GM21619 (cell line): Measurements from ENCODE around the gene ARHGAP45.

ENCODE experiments used
- ATAC-seq: cut with Tn5 transposase; IDR thresholded peaks from one replicate; pipeline ENCODE4 v1.9.1; 2021; ENCODE audit not compliant: unreplicated experiment

The ARHGAP45 gene

DNA sequence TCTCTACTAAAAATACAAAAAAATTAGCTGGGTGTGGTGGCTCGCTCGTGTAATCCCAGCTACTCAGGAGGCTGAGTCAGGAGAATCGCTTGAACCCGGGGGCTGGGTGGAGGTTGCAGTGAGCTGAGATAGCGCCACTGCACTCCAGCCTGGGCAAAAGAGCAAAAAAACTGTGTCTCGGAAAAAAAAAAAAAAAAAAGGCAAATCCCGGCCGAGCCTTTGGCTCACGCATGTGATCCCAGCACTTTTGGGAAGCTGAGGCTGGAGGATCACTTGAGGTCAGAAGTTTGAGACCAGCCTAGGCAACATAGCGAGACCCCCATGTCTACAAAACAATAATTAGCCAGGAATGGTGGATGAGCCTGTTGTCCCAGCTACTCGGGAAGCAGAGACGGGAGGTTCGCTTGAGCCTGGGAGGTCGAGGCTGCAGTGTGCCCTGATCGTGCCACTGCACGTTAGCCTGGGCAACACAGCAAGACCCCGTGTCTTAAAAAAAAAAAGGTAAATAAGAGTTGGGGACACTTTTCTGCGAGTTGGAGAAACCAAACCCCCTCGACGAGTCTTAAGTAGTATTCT lies 36.3 kb downstream of the ARHGAP45 start:
- no peak for ATAC-seq

DNA sequence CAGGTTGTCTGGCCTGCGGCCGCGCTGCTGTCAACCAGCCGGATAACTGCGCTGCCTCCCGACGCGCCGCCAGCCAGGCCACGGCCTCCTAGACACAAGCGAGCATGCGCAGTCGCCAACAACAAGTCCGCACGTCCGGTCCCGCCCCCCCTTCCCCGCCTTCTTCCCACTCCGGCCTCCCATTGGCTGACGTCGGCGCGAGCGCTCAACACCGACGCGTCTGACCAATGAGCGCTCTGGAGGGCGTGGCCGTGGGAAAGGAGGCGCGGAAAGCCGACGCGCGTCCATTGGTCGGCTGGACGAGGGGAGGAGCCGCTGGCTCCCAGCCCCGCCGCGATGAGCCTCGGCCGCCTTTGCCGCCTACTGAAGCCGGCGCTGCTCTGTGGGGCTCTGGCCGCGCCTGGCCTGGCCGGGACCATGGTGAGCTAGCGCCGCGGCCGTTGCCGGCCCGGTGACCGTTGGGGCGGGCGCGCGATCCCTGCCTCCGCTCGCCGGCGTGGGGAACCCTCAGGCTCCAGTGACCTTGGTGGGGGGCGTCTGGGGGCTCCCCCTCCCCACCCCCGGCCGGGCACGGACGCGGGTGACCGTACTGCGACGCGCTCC lies 36.8 kb downstream of the ARHGAP45 start, which contains the start of gene GPX4:
Gene GPX4, plus strand, starts transcription at position 287 of the 603 bp plus-strand sequence. Its CDS starts 50 bp downstream, at position 337.
- peak; percentile 55 for ATAC-seq

DNA sequence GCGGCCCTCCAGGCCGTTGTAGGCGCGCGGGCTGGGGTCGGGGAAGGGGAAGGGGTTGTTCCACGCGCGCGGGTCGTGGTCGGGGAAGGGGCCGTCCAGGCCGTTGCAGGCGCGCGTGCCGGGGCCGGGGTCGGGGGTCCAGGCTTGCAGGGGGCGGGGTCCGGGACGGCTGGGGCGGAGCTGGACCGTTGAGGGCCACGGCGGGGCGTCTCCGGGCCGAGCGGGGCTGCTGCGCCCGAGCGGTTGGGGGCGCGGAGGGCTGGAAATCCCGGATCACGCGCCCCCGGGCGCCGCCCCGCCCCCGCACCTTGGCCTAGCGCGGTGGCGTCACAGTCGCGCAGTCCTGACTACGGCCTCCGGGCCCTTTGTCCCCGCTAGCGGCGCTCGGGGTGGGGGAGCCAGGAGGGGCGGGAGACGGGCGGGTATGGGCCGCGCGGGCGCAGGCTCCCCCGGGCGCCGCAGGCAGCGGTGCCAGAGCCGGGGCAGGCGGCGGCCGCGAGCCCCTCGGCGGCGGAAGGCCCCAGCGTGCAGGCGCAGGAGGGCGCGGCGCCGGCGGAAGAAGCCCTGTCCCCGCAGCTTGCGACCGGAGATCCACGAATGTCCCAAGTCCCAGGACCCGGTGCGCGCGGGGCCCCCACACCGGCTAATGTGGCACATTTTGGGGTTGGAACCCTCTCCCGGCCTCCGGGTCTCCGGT lies 37.5 kb downstream of the ARHGAP45 start:
- ATAC-seq: peak; percentile 22

DNA sequence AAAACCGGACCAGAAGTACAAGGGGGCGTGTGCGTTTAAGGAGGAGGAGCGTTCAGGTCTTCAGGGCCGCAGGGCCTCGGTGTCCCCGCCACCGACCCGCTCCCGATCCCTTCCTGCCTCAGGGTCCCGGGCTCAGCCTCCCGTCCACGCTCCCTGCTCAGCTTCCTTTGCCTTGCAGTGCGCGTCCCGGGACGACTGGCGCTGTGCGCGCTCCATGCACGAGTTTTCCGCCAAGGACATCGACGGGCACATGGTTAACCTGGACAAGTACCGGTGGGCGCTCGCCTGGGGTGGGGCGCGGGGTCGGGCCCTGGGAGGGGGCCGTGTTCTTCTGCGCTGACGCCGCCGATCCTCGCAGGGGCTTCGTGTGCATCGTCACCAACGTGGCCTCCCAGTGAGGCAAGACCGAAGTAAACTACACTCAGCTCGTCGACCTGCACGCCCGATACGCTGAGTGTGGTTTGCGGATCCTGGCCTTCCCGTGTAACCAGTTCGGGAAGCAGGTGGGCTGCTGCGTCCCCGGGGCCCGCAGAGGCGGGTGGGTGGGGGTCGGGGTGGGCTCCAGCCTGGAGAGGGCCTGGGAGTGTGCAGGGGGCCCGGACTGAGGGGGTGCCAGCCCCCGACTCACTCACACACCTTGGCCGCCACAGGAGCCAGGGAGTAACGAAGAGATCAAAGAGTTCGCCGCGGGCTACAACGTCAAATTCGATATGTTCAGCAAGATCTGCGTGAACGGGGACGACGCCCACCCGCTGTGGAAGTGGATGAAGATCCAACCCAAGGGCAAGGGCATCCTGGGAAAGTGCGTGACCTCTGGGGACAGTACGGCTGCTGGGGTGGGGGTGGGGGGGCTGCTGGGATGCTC lies 38.3 kb downstream of the ARHGAP45 start:
- ATAC-seq: no peak

DNA sequence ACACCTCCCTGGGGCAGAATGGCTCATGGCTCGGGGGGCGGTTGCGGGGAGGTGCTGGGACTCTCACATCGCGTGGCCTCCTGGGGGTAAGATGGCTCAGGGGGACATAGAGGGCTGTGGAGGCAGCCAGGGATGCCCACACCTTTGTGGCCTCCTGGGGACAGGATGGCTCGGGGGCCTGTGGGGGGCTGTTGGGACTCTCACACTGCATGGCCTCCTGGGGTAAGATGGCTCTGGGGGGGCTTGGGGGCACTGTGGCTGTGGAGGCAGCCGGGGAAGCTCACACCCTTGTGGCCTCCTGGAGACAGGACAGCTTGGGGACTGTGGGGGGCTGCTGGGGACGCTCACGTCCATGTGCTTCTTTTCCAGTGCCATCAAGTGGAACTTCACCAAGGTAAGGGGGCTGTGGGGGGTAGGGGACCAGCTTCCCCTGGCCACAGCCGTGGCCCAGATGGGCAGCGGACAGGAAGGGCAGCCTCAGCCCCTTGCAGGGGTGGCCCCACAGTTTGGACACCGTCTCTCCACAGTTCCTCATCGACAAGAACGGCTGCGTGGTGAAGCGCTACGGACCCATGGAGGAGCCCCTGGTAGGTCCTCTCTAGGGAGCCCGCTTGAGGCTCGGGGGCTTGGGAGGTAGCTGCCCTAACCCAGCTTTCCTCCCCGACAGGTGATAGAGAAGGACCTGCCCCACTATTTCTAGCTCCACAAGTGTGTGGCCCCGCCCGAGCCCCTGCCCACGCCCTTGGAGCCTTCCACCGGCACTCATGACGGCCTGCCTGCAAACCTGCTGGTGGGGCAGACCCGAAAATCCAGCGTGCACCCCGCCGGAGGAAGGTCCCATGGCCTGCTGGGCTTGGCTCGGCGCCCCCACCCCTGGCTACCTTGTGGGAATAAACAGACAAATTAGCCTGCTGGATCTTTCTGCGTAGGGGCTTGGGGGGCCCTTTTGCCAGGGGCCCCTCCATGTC lies 39.2 kb downstream of the ARHGAP45 start:
- ATAC-seq: no peak

DNA sequence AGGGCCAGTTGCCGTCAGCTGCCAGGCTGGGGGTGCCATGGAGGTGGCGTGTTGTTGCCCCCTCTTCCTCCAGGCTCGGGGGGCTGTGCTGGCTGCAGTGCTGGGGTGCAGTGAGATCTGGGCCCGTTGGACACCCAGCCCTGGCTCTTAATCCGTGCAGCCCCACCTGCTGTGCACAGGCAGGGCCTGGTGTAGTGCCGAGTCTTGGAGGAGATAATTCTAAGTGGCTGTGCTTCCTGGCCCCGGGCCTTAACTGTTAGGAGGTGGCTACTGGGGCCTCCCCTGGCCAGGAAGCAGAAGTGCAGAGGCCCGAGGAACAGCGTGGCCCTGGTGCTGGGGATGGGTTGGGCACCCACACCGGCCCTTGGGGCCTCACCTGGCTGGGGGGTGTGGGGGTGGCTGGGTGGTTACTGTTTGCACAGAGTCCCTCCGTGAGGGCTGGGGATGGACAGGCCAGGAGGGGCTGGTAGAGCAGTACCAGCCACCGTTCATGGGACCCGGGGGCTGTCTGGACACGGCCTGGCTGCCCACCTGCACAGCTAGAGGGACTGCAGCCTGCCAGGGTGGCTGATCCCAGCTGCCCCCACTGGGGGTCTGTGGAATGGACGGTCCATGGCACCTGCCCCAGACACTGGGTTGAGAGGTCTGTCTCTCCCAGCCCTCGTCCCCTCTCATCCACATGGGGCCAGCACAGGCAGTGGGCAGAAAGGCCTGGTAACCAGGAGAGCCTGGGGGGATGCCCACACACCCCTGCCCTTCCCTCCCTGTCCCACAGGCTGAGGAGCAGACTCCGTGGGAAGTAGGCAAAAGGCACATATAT lies 40.1 kb downstream of the ARHGAP45 start:
- no peak for ATAC-seq

DNA sequence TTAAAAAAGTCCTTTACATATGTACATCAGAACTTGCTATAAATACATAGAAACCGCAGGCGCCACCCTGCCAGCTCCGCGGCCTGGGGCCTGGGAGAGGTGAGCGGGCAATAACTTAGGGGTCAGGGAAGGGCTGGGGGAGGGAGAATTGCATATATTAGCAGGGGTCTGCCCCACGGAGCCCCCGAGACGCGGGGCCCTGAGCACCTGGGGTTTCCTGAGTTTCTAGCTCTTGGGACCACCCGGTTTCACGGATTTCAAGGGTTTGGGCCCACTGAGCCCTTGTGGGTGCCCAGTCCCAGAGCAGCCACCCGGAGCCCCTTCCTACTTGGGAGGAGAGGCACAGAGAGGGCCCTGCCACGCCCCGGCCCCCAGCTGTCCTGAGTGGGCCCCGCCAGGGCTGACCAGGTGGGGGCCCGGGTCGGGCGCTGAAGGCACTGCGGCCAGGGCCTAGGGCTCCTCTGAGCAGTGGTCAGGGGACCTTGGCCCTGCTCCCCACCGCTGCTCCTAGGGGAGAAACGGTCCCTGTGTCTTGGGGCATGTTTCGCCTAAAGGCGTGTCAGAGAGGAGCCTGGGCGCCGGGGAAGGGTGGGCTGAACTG lies 40.8 kb downstream of the ARHGAP45 start:
- no peak for ATAC-seq

DNA sequence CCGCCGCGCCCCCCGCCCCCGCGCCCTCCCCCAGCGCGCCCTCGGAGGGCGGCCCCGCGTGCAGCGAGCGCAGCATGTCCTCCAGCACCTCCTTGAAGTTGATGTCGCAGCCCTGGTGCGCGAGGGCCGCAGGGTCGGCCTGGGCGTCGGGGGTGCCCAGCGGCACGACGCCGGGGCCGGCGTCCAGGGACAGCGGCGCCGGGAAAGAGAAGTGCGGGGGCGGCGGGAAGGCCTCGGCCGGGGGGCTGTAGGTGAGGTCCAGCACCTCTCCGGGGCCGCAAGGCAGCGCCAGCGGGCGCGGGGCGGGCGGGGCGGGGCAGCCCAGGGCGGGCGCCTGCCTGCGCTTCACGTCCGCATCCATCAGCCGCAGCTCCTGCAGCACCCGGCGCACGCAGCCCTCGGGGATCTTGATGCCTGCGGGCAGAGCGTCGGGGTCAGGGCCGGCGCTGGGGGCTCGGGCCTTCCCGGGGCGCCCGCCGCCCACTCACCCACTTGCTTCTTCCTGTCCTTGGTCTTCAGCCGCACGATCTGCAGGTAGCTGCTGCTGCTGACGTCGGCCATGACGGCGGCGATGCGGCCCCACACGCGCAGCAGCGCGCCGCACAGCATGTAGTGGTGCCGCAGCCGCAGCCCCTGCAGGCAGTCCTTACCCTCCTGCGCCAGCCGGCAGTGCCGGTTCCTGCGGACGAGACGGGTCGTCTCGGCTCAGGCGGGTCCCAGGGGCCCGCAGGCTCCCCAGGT lies 41.5 kb downstream of the ARHGAP45 start:
- no peak for ATAC-seq

DNA sequence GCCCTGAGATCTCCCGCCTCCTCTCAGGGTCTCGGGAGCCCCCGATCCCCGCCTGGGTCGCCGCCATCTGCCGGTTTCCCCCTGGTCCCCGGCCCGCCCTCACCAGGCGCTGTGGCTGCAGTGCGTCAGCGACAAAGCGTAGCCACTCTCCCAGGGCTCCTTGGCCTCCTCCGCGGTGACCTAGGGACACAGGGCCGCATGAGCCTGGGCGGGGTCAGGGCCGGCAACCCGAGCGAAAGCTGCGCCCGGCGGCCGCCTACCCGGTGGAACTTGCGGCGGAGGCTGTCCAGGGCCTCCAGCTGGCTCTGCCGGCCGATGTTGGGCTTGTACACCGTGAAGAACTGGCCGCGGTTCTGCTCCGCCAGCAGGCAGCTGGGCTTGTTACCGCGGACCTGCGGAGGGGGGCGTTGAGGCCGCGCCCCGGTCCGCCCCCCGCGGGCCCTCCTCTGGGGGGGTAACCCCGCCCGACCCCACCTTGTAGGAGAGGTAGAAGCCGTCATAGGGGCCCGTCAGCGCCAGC lies 42.1 kb downstream of the ARHGAP45 start:
- no peak for ATAC-seq

DNA sequence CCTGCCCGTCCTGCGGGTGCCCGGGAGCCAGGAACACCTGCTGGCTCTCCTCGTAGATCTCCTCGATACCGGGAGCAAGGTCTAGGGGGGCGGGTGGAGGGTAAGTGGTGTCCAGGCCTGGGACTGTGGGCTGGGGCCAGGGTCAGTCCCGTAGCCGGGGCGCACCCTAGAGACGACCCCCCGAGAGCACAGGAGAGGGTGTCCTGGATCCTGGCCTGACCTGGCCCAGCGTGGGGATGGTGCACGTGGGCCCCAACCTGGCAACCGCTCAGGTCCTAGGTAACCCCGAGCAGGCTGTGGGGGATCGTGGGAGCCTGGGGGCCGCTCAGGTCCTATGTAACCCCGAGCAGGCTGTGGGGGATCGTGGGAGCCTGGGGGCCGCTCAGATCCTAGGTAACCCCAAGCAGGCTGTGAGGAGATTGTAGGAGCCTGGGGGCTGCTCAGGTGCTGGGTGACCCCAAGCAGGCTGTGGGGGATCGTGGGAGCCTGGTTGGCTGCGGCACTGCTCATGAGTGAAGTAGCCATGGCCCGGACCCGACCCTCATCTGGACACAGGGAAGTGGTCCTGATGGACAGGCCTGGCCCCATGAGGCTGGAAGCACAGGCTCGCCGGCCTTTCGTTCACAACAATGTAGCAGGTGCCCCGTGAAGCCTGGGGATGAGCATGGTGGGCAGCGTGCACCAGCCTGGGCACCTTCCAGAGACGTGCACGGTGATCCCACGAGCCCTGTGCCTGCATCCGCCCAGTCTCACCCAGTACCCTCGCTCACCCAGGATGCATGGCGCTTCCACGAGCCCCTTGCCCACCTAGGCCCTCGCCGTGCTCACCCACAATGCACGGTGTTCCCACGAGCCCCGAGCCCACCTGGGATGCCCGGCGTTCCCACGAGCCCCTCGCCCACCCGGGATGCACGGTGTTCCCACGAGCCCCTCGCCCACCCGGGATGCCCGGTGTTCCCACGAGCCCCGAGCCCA lies 43.0 kb downstream of the ARHGAP45 start:
- no peak for ATAC-seq

DNA sequence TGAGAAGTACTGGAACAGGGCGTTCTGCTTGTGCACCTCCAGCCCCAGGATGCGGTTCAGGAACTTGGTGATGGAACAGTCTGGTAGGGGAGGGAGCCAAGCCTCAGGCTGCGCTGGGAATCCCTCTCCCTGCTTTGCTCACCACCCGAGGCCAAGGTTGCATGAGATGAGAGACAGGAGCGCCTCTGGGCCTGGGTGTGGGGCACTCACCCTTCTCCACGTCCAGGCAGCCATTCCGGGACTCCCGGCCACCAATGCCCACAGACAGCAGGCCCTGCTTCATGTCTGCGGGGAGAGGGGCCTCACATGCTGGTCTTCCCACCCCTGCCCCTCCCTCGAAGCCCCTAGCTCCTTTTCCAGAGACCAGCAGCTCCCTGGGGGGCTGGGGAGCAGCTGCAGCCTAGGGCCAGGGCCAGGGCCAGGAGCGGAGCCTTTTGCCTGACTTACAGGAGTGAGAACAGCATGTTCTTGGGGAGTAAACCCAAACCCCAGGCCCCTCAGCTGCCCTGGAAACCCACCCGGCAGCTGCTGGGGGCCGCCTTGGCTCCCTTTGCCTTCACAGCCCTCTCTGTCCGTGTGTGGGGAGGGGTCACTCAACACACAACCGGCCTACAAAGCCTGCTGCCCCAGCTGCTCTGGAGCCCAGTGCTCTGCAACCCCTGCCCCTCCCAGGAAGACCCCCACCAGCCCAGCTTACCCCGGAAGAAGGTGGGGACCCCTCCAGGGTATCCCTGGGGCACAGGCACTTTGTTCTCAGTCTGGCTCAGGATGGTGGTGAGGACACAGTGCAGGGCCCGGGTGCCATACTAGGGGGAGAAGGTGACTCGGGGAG lies 44.1 kb downstream of the ARHGAP45 start:
- no peak for ATAC-seq

DNA sequence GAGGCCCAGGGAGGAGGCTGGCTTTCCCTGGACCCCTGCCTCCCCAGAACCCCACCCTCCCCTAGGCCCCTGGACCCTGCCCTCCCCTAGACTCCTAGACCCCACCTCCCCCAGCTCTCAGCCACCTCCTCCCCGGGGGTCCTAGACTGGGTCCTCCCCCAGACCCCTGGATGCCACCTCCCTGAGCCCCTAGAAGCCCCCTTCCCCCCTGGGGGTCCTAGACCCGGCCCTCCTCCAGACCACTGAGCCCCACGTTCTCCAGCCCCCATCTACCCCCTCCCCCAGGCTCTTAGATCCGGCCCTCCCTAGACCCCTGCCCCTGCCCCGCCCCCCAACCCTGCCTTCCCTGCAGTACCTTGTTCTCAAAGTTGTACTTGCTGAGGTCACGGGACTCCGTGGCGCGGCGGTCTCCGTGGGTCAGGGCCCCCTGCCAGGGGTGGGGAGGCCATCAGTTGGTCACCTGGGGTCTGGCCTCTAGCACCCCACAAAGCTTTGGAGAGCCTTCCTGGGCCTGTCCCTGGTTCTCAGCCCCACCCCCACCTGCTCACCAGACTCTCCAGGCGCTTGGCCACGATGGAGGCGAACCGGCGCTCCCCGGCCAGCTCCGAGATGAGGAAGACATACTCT lies 44.8 kb downstream of the ARHGAP45 start:
- no peak for ATAC-seq

DNA sequence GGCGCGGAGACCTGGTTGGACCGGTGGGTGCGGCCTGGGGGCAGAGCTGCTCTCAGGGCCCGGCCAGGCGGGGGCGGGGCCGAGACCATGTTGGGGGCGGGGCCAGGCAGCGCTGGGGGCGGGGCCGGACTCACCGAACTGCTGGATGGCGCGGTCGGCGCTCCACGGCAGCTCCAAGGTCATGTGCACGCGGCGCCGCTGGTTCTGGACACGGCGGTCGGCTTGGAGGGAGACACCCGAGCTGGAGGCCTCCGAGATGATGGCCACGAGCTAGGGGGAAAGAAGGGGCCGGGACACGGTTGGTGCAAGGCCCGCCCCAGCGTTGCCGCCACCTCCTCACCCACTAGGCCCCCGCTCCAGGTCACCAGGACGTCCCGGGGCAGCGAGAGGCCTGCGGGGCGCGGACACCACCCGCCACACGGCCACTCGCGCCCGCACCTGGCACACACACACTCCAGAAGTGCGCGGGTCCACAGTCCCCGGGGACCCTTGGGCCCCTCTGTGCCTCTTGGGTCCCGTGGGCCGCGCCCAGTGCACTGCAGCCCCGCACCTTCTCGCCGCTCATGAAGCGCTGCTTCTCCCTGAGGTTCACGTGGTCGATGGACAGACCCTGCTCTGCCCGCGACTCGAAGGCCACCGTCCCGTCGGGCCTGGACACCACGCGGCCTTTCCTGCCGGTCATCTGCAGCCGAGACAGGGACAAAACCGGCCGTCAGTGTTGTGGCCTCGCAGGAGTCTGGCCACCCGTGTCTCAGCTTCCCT lies 45.5 kb downstream of the ARHGAP45 start:
- ATAC-seq: no peak

DNA sequence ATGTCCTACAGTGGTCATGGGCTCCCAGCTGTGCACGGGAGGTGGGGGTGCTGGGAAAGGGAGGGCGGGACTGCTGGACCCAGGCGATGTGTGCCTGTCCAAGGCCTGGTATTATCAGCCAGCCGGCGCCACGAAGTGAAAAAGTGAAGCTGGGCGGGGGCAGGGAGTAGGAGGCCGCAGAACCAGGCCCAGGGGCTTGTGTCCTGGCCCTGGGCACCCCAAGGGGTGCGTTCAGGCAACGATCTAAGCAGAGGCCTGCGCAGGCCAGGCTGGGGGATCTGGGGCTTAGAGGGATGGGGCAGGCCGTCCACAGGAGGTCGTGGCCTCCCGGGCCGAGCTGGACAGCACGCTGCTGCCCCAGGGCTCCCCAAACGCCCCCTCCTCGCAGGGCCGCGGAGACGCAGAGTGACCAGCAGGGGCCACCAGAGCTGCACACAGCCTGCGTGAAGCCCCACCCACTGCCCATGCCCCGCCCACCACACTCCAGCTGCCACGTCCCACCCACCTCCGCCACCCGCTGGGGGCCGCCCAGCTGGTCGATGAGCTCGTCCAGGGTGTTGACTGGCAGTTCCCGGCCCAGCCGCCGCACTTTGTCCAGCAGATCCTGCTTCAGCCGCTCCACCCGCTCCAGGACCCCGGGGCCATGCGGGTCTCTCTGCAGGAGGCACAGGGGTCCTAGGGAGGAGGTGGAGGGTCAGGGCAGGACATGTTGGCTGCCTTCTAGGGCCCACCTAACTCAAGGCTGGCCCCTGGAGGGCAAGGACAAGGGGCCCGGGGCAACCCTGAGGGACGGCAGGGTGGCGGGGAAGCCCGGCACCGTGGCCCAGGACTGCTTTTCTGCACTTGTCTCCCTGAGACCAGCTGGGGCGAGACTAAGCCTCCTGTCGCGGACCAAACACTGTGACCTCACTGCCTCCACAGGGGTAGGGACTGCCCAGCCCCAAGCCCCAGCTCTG lies 46.3 kb downstream of the ARHGAP45 start:
- ATAC-seq: no peak
